ENCODE data around the gene ATP11A.
"Not testable (repeated sequence)": the region's sequence is repeated elsewhere in the genome, so short reads cannot be mapped to it uniquely, and the experiment has no call there.

Gene ATP11A

DNA sequence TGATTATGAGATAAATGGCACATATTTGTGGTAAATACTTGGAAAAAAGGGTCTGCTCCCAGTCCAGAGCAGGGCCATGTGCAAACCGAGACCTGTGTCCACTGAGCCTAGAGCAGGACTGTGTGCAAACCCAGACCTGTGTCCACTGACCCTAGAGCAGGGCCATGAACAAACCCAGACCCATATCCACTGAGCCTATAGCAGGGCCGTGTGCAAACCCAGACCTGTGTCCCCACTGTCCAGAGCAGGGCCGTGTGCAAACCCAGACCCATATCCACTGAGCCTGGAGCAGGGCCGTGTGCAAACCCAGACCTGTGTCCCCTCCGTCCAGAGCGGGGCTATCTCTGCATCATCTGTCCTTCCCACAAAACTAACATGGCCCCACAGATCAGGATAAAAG lies 136.0 kb downstream of the ATP11A start:
- DNase-seq: no peak

- no peak for DNase-seq
Observed at GRCh38 chr13:112826565-112826964, 136.7 kb downstream of the ATP11A start.

GRCh38 chr13:112828082-112828699 lies 138.4 kb downstream of the ATP11A start:
- DNase-seq: no peak

DNA sequence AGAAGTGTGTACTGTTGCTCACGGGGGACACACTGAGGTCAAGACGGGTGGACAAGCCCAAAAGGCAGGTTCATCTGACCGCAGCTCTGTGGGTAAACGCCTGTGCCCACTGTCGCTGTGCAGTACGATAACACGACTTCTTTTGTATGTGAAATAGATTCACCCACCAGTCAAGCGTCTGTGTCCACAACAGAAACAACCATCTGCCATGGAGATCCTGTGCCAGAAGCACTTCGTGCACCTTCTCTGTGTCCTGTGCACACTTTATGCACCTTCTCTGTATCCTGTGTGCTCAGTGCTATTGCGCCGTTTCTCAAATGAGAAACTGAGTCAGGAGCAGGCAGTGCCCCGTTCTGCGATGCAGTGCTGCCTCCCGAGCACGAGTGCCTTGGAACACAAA lies 138.9 kb downstream of the ATP11A start:
- no peak for DNase-seq

- DNase-seq: no peak
Observed at GRCh38 chr13:112831196-112831595, 141.4 kb downstream of the ATP11A start.

- DNase-seq: no peak
Observed at GRCh38 chr13:112831801-112832200, 142.0 kb downstream of the ATP11A start.

DNA sequence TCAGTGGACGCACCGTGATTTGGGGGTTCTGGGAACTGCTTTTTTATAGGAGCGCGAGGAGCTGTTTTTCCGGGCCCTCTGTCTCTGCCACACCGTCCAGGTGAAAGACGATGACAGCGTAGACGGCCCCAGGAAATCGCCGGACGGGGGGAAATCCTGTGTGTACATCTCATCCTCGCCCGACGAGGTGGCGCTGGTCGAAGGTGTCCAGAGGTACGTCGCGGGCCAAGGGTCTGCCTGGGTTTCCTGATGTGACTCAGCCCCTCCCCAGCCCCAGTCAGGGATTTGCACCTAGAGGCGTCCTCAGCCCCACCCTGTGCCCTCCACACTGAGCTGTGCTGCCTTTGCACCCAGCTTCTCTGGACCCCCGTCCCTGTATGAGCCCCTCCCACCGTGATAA lies 143.0 kb downstream of the ATP11A start:
- no peak for DNase-seq

DNA sequence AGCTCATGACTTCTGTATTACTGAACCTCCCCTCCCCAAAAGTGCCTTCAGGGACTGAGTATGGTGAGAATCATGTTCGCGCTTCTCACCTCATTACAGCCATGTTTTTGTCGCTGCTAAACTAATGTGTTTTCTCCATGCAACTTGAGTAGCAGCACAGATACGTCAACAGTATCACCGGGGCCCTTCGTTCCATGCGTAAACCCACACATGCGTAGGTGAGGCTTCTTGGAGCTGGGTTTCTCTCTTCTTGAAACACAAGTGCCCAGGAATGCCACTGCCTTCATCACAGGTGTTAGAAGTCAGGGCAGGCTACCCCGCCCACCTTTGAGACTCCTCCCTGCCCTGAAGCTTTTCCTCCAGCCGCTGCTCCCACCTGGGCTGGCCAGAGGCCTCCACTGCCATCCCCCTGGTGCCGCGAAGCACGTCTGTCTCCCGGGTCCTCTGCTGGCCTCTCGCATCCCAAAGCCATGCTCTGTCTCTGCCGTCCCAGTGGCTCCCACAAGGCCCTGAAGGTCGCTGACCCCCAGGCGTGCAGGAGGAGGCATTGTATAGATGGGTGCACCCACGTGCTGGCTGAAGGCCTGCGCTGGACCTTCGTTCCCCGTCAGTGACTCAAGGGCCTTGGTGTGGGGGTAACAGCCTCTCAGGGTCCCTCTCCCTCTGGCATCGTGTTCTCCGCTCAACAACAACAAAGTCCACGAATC lies 143.9 kb downstream of the ATP11A start:
- DNase-seq: no peak

GRCh38 chr13:112835344-112835743 lies 145.5 kb downstream of the ATP11A start:
- DNase-seq: no peak

DNA sequence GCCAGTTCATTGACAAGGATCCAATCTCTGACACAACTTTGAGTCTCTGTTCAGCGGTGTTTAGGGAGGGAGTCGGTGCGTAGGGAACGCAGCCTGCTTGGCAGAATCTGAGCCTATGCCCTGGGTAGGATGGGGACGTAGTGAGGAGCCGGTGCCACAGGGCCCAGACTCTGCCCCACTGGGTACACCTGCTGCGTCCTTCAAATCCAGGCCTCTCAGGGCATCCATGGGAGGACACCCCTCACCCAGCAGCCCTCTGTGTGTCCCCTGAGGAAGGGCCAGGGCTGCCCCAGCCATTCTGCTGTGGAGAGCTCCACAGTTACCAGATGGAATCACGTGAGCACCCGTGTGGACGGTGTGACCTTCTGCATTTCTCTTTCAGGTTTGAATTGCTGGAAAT lies 146.0 kb downstream of the ATP11A start:
- DNase-seq: no peak

- DNase-seq: no peak
Observed at GRCh38 chr13:112836940-112837339, 147.1 kb downstream of the ATP11A start.

- DNase-seq: no peak
Observed at GRCh38 chr13:112837371-112838037, 147.7 kb downstream of the ATP11A start.

DNA sequence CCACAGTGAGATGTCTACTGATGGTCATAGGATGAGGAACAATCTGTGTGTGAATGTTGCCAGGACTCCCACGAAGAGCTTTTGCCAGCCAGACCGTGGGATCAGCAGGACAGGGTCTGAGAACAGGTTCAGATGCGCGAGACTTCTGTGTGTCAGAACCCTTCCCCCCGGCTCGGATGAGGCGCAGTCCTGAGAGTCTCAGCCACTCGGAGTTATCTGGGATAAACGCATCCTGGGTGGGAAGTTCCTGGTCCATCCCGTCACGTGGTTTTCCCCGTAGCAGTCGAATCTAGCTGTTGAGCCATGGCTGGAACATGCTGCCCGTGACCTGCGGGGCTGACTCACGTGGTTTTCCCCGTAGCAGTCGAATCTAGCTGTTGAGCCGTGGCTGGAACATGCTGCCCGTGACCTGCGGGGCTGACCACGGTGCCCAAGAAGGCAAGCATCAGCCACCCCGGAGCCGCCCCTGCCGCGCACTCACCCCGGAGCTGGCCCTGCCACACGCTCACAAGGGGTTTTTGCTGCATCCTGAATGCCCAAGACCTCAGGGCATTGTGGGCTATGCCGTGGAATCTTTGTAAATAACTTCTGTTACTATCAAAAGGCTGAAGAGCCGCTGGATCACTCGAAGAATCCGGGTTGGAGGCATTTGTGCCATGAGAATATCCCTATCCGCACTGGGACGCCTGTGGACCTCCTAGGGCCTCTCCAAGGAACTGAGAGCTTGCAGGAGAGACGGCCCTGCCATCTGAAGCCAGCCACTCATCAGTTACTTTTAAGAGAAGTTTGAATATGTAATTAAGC lies 148.4 kb downstream of the ATP11A start:
- no peak for DNase-seq

DNA sequence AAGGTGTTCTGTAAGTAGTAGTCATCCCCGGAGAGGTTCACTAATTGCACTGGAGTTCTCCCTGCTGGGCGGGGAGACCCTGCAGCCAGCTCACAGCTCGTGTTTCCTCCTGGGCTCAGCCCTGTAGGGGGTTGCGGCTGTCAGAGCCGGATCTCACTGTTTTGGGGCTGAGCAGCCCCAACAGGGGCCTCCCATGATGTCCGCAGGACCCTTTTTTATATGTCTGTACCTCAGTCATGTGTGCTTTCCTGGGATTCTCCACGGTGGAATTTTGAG lies 148.9 kb downstream of the ATP11A start:
- no peak for DNase-seq

DNA sequence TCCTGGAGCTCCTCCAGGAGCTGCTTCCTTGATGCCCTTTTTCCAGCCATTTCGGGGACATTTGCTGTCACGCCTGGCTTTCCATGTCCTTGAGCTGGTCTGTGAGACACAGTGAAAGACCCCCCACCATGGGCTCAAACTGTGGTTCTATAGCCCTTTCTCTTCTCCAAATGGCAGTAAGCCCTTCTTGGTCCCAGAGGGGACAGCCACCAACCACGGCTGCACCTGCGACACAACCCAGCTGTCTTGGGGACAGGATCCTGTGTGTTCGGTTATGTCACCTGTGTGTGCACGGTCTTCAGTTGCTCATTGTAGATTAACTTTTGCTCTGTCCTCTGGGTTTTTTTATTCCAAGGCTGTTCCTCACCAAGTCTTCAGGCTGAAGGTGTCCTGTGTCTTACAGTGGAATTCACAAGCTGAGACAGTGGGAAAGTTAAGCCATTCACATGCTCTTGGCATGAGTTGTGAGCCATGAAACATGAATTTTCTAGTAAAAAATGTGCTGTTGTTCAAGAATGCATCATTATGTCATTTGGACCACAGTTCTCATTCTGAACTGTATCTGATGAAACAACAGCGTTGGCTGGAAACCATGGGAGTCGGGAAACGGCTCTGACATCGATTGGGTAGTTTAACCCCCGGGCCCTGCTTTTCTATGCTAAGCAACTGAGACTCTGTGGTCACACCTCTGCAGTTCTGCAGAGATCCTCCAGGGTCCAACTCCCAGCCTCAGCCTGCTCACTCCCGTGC lies 149.7 kb downstream of the ATP11A start:
- no peak for DNase-seq

GRCh38 chr13:112840472-112841302 lies 150.8 kb downstream of the ATP11A start:
- DNase-seq: no peak

GRCh38 chr13:112841303-112842015 lies 151.6 kb downstream of the ATP11A start:
- DNase-seq: not testable (repeated sequence)

DNA sequence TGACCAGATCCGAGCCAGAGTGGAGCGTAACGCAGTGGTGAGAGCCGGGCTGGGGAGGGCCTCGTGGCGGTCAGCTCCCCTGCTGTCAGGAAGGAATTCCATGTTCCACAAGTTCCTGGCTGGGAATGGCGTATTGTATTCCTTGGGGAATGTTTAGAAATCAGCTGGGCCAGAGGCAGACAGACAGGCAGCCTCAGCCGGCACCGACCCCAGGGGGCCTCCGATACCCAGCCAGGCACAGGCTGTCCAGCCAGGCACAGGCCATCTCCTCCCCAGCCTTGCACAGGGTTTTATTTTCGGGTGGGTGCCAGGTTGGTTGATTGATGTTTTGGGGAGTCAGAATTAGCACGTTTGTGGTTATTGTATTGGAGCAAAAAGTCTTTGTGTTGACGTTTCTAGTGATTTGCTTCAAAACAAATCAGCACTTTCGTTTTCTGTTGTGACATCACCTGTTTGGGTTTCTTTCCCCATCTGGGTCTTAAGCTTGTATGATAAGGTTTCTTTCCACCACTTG lies 152.6 kb downstream of the ATP11A start:
- DNase-seq: no peak

DNA sequence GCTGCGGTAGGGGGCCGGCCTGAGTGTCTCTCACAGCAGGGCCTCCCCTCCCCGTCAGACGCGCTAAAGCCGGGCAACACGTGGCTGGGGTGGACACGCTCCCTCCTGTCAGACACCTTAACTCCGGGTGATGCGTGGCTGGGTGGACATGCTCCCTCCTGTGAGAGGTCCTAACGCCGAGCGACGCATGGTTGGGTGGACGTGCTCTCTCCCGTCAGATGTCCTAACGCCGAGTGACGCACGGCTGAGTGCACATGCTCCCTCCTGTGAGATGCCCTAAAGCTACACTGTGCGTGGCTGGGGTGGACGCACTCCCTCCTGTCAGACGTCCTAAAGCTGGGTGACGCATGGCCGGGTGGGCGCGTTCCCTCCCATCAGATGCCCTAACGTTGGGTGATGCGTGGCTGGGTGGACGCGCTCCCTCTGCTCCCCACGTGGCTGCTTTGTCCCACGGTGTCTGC lies 153.1 kb downstream of the ATP11A start:
- no peak for DNase-seq

DNA sequence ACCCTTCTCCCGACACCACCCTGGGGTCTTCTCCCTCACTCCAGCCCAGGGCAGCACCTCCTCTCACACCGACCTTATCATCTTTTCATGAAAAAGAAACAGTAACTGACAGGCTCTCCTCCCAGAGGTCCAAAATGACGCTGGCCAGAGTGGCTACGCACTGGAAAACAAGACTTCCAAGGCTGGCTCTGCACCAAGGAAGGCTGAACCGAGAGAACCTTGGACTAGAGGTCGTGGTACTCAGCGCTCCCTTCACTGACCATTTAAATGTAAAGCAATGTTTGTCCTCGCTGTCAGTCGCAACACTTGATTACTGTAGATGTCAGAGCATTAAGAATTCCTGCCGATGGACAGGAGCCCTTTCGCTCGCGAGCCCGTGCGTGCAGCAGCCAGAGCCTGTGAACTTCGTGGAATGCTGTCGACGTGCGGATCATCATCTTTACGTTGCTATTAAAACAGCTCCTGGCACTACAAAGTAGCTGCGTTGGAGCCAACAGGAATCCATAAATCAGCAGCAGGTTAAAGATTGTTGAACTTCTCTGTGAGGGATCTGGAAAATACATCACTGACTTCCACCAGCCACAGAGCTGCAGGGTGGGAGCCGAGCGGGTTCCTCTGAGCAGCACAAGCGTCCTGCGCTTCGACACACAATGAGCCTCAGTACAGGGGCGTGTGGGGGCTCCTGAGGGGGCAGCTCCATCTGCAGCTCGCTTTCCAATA lies 153.7 kb downstream of the ATP11A start:
- no peak for DNase-seq

Data from activated CD8-positive, alpha-beta memory T cell treated with anti-CD3 and anti-CD28 coated beads, Interleukin-2, amount 50 U/mL, for 48 hours (primary cell).